NCI-H2171 (cell line): ENCODE measurements around the gene HTR4.
"Not testable (repeated sequence)": the region's sequence is repeated elsewhere in the genome, so short reads cannot be mapped to it uniquely, and the experiment has no call there.

ENCODE experiments used
- DNase-seq: peaks from one replicate; lab custom pipeline; 2025; lab: John Stamatoyannopoulos, UW

HTR4 gene, protein sequence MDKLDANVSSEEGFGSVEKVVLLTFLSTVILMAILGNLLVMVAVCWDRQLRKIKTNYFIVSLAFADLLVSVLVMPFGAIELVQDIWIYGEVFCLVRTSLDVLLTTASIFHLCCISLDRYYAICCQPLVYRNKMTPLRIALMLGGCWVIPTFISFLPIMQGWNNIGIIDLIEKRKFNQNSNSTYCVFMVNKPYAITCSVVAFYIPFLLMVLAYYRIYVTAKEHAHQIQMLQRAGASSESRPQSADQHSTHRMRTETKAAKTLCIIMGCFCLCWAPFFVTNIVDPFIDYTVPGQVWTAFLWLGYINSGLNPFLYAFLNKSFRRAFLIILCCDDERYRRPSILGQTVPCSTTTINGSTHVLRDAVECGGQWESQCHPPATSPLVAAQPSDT

DNA sequence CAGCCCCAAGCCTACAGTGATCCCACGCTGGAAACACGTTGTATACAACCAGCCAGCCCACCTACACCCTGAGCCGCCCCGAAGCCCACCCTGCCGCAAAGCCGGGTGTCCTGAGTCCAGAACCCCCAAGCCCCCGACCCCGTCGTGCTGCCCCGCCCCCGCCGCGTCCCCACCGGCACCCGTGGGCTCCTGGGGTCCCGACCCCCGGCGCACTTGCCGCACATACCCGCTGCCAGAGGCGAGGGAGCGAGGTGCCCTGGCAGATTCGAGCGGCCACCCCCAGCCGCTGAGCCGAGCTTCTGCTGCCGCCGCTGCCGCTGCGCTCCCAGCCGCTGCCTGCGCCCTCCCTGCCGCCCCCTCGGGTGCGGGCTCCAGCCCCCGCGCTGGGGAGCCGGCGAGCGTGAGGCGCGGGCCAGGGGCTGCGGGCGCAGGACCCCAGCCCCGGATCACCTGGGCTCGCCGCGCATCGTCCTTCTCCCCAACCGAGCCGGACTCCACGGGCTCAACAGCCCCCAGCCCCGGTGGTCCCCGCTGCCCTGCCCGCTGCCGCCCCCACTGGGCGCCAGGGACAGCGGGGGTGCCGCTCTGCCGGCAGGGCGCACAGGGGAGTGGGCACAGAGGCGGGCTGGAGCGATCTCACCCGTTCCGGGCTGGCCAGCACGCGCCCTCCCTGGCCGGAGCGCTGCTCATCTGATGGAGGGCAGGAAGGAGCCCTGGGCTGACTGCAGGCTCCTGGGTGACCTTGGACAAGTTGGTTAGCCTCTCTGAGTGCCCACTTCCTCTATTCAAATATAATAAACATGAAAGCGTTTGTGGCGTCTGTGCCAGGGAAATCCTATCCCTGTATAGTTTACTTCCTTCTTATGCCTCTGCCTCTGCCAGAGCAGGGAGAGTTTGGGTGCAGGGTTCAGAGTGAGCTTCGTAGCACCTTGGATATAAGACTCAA lies at the start of gene HTR4:
TSS of gene HTR4 (minus strand) at position 692 of the 946 bp plus-strand sequence. CDS start 17,513 bp downstream, outside the sequence.
- DNase-seq = no peak

DNA sequence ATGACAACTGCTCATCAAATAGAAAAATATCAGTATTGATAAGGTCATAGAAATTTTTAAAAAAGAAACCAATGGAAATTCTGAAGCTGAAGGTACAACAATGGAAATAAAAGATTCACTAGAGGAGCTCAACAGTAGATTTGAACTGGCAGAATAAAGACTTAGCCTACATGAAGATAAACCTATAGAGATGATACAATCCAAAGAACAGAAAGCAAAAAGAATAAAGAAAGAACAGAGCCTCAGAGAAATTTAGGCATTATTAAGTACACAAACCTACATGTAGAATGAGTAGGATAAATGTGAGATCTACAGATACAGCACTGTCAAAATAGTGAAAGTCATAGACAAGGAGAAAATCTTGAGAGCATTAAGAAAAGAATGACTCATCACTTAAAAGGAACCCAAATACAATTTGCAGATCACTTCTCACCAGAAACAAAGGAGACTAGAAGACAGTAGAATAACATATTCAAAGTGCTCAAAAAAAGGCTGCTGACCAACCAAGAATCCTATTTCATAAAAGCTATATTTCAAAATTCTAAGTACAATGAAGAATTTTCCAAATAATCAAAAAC lies 47.8 kb upstream of the HTR4 start:
- DNase-seq = no peak

DNA sequence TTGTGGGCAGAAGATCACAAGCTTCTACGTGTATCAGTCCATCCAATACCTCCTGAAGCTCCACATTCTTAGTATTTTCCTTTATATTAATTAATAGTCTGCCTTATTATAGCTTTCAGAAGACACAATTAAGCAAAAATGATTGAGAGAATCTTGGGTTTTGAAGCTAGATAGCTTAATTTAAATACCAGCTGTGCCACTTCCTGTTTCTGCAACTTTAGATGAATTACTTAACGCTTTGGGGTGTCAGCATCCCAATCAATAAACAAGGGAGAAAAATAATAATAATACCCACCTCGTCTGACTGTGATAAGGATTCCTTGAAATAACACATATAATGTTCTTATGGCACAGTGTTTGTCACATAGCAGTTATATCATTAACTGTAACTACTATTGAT lies 44.7 kb upstream of the HTR4 start:
- DNase-seq = no peak

DNA sequence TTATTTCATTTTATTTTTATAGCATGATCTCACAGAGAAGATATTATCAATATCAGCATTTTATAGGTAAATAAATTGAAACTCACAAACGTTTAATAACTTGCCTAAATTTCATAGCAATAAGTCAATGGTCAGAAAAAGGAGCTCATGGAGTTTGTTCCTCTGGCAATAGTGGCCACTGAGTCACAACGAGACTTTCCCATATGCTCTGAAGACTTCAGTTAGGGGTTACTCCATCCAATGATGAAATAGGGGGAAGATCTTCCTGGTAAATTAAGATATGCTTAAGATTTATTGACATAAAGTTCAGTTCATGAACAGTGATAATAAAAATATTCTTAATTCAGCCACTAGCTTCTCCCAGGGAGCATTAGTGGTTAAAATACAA lies 43.5 kb upstream of the HTR4 start:
- no peak for DNase-seq

DNA sequence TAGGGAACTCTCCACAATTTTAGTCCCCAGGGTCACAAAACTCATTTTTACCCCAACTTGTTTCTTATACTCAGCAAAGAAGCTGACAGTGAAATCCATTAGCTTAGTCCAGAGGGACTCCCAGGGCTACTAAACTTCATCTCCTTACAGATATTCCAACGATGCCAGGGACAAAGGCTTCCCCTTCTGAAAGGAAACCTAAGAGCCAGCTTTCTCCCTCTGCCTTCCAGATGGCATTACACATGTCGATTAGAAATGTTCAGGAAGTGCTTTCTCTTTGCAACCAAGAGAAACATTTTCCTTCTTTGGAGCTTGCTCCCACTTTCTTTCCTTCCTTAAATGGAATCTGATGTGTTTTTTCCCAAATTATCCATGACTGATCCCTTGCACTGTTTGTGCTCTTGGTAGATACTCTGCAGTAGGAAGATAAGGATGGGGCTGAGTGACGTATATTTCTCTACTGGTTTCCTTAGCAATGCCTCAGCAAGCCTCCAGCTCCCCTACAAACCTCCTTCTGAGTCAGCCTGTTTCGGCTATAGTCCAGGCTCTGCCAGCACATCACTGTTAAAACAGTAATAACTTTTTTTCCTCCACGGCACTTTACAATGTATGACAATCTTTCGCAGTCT lies 43.0 kb upstream of the HTR4 start:
- DNase-seq = no peak

DNA sequence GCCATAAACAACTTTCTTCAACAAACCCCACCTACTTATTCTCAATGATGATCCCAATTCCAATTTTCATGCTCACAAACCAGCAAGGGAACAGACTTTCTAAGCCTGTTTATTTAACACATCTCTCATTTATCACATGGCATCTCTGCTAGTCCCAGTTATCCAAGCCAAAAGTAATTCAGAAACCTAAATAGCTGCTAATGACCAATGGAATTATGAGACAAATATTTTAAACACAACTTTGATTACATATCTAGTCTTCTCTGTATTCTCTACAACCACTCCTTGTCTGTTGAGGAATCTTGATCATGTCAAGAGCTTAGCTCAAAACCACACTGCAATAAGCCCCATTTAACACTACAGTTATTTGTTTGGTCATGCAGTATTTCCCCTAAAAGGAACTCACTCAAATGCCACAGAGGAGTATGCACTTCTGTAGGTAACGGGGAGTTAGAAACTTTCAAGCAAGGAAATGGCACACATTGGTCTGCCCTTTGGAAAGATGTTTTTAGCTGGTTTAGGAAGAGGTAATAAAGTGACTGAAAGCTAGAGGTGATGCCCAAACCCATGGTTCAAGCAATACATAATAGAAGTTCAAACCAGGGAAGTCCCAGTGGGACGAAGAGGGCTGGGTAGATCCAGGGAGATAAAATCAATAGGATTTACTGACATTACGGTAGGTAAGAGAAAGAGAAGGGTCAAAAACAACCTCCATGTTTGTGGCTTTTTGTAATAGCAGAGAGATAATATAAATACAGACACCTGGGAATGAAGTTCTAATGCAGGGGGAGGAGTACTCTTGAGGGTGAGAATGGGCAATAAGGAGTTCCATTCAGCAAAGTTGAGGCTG lies 42.1 kb upstream of the HTR4 start:
- no peak for DNase-seq

DNA sequence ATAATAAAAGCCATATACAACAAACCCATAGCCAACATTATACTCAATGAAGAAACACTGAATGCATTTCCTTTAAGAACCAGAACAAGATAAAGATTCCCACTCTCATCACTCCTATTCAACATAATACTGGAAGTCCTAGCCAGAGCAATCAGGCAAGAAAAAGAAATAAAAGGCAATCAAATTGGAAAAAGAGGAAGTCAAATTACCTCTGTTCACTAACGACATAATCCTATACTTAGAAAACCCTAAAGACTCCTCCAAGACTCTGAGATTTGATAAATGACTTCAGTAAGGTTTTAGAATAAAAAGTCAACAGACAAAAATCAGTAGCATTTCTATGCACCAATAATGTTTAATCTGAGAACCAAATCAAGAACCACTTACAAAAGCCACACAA lies 36.6 kb upstream of the HTR4 start:
- DNase-seq = no peak

DNA sequence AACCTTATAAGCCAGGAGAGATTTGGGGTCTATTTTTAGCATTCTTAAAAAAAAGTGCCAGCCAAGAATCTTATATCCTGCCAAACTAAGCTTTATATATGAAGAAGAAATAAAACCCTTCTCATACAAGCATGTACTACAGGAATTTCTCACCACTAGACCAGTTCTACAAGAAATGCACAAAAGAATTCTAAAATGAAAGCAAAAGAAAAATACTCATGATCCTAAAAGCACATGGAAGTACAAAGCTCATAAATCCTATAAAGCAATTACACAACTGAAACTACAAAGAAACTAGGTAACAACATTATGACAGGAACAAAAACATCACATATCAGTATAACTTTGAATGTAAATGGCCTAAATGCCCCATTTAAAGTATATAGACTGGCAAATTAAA lies 34.5 kb upstream of the HTR4 start:
- no peak for DNase-seq

DNA sequence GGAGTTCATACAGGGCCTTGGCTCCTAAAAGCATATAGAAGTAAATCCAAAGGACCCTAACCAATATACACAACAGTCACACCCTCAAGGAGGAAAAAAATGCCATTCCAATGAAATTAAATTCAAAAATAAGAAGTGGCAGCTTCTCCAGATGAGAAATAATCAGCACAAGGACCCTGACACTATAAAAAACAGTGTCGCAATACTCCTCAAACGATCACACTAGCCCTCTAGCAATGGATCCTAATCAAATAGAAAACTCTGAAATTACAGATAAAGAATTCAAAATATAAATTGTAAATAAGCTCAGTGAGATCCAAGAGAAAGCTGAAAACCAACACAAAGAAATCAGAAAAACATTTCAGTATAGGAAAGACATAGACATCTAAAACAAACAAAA lies 33.5 kb upstream of the HTR4 start:
- no peak for DNase-seq

DNA sequence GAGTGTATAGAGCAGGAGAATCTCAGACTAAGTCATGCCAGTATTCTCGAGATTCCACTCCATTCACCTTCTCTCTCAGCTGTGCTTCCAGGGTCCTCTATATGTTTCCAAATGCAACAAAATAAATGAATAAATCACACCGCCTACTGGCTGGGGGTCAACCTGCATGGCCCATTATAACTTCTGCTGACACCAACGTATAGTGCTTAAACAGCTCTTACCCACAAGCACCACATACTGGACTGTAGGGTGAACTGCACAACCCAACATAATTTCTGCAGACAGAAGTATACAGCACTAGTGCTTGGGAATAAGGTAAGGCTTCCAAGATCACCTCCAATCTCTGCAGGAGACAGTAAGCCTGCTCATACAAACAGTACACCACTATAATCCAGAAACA lies 33.1 kb upstream of the HTR4 start:
- DNase-seq = no peak

DNA sequence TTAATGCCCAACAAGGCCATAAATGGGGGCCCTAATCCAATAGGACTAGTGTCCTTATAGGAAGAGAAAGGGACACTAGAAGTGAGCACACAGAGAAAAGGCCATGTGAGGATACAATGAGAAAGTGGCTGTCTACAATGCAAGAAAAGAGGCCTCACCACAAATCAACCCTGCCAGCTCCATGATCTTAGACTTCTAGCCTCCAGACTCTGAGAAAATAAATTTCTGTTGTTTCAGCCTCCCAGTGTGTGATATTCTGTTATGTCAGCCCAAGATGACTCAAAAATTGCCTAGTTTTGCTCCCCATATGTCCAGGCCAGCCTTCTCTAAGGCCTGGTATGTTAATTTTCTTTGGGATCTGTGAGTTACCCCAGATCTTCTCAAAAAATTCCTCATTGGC lies 32.3 kb upstream of the HTR4 start:
- DNase-seq = no peak

DNA sequence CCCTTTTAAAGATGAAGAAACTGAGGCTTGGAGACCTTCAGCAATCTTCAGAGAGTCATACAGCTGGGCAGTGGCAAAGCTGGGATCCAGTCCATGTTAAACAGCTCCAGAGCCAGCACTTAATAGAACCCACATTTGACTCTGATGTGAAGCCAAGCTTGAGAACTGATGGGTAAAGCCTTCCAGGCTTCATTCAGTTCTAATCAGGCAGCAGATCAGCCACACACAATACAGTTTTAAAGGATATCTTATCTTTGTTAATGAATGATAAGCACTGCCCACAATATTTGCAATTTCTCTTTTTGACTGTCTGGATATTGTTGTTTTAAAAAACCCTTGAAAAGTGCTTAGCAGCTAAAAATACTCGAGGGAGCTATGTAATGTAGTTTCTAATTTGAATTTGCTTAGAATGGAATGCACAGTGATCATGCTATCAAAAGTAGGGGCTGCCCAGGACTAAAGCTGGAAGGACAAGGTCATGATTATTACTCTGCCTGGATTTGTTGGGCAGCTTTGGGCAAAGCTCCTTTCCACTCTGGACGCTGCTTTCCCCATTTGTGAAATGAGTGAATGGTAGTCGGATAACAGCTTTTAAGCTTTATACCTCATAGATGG lies 31.3 kb upstream of the HTR4 start:
- no peak for DNase-seq

DNA sequence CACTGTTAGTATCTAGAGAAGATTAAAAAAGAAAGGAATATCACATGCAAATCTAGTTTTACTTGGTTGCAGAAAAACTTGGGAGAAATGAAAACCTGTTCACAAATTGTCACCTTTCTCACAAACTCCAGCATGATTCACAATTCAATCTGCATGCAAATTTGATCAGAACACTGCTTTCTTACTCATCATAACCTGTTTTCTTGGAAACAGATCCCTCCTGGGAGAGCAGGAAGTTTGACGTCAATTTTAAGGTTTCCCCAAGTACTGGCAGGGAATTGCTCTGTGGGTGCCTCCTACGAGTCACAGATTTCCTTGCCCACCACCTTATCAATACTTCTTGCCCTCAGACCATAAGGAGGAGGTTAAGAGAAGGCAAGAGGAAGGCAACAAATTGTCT lies 30.2 kb upstream of the HTR4 start:
- no peak for DNase-seq

DNA sequence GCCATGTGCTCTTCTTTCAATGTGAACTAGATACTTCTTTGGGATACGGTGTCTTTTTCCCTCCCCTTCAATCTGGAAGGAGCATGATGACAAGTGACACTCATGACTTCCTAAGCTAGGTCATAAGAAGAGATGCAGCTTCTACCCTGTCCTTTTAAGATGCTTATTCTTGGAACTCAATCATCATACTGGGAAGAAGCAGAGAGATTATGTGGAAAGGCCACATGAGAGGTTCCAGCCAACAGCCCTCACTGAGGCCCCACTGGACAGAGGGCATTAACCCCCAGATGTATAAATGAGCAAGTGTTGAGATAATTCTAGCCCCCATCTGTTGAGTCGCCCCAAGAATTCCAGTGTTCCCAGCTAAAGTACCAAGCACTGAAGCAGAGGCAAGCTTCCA lies 29.3 kb upstream of the HTR4 start:
- DNase-seq = no peak

DNA sequence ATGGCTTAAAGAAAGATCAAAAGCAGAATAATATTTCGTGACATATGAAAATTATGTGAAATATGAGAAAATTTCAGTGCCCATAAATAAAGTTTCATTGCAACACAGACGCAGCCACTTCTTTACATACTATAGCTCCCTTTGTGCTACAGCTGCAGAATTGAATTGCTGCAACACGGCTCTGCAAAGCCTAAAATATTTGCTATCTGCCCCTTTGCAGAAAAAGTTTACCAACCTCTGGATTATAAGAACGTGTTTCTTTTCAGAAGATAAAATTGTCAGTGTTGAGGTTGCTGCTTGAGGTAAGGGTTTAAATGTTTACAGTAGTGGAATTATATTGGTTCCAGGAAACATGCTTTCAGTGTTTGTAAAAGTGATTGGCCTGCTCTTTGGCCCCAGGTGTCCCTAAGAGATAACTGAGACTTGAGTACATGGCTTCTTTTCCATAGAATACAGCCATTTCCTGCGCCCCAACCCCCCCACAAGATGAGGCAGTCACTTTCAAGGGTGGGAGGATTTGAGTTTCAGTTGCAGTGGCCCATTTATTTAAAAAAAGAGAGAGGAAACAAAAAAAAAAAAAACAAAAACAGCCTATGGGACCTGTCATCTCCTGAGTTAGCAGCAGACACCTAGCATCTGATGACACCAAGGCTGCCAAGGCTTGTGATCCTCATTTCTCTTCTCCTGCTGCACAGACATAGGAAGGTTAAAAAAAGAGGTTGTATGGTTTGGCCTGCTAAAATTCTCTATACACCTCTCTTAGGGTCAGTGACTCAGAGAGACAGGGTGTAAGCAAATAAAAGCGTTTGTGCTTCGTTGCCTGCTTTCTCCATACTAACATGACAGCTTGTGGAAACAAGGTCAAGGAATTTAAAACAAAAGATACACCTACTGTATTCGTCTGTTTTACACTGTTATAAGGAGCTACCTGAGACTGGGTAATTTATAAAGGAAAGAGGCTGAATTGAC lies 28.0 kb upstream of the HTR4 start:
- DNase-seq = no peak

DNA sequence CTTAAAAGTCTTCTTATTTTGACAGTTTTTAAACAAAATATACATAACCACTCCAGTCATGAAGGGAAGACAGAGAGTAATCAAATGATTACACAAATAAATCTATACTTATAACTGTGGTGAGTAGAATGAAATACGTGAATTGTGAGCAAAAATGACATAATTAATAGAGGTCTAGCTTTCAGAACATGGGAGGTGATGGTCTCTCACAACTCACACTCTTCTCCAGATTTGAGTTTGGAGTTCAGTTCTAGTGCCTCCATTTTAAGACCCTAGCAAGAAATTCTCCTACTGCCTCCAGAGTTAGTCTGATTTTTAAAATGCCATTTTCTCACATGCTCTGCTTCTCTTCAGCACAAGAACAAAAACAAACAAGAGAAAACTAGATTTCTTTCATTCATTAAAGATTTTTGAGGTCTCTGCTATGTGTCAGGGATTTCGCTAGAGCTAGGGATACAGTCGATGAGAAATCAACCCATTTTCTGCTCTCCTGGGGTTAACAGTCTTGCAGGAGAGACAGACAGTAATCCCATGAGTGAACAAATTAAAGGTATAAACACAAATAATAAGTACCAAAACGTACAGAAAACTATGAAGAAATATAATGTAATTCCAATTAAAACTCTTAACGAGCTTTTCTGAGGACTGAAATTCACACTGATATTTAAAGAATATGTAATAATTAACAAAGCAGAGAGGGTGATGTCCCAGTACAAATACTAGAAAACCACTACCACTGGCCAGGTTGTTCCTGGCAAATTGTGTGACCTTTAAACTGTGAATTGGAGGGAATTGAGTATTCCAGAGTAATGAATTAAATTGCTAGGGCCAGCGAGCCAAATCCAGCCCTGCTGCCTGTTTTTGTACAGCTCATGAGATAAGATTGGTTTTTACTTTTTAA lies 27.1 kb upstream of the HTR4 start:
- no peak for DNase-seq

DNA sequence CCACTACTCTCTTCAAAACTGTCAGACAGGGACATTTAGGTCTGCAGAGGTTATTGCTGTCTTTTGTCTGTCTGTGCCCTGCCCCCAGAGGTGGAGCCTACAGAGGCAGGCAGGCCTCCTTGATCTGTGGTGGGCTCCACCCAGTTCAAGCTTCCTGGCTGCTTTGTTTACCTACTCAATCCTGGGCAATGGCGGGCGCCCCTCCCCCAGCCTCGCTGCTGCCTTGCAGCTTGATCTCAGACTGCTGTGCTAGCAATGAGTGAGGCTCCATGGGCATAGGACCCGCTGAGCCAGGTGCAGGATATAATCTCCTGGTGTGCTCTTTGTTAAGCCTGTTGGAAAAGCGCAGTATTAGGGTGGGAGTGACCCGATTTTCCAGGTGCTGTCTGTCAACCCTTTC lies 19.4 kb upstream of the HTR4 start:
- DNase-seq = not testable (repeated sequence)

DNA sequence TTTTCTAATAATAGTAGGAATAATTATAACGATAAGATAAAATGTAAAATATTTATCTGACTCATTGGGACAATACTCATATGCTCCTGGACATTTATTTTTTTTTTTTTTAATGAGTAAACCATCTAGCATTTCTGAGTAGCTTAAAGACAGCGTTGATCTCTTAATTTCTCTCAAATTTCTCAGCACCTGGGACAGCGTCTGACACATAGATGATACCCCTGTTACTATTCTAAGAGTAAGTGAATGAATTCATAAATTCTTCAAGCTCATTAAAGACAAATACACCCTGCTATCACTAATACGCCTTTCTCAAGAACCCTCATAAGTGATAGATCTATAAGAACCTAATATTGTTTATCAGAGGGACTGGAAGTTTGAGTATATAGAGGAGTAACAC lies 12.0 kb upstream of the HTR4 start:
- DNase-seq = no peak

DNA sequence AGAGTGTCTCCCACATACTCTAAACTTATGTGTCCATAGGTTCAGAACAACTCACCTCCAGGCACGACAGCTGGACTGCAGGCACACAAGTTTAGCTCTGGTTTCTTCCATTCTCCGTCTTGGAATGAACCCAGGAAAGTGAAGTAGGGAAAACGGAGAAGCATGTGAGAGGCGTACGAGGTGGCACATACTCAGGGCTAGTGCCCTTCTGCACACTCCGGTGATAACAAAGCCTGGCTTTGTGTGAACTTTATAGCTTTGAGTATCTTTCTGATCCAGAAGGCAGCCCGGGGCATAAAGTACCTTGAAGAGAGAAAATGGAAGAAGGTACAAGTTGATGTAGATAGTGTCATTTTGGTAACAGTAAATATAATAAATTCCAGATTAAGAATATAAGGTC lies 11.1 kb upstream of the HTR4 start:
- DNase-seq = no peak
